ENCODE measurements around the gene F10.

DNA sequence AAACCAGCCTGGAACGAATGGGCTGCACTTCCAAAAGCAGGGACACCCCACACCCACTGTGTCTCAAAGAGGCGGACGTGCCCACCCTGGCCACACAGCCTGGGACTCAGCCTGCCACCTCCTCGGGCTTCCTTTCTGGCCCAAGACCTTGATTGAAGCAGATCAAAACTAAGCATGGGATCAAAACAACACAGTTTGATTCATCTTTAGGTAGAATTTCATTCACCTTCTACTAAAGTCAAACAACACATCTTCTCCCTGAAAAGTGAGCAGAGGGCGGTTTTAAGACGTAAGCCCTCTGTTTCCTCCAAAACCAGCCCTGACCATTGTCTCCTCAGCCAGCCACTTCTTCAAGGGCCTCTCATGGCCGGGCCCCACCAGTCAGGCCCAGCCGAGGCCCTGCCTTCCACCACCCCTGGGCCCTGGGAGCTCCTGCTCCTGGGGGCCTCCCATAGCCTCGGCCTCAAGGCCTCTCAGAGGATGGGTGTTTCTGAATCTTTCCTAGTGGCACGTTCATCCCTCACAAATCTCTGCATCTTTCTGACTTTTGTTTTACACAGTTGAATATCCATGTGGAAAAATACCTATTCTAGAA lies 6.3 kb upstream of the F10 start:
- TF ChIP-seq POLR2AphosphoS2 (IDR thresholded peaks at IDR 0.05; ENCODE audit: low read length), result no peak
- no peak for TF ChIP-seq NRF1 (conservative IDR thresholded peaks at IDR 0.05 in 1 of 2, IDR thresholded peaks at IDR 0.05 in 1 of 2)
- no peak for TF ChIP-seq FUS (optimal IDR thresholded peaks at IDR 0.05; ENCODE audit: low read depth, low read length)
- TF ChIP-seq, protein P1, sequence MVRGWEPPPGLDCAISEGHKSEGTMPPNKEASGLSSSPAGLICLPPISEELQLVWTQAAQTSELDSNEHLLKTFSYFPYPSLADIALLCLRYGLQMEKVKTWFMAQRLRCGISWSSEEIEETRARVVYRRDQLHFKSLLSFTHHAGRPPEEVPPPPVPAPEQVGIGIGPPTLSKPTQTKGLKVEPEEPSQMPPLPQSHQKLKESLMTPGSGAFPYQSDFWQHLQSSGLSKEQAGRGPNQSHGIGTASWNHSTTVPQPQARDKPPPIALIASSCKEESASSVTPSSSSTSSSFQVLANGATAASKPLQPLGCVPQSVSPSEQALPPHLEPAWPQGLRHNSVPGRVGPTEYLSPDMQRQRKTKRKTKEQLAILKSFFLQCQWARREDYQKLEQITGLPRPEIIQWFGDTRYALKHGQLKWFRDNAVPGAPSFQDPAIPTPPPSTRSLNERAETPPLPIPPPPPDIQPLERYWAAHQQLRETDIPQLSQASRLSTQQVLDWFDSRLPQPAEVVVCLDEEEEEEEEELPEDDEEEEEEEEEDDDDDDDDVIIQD (CRISPR knock-in tag; IDR thresholded peaks at IDR 0.05), result no peak
- TF ChIP-seq, protein P2, sequence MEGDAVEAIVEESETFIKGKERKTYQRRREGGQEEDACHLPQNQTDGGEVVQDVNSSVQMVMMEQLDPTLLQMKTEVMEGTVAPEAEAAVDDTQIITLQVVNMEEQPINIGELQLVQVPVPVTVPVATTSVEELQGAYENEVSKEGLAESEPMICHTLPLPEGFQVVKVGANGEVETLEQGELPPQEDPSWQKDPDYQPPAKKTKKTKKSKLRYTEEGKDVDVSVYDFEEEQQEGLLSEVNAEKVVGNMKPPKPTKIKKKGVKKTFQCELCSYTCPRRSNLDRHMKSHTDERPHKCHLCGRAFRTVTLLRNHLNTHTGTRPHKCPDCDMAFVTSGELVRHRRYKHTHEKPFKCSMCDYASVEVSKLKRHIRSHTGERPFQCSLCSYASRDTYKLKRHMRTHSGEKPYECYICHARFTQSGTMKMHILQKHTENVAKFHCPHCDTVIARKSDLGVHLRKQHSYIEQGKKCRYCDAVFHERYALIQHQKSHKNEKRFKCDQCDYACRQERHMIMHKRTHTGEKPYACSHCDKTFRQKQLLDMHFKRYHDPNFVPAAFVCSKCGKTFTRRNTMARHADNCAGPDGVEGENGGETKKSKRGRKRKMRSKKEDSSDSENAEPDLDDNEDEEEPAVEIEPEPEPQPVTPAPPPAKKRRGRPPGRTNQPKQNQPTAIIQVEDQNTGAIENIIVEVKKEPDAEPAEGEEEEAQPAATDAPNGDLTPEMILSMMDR (IDR thresholded peaks at IDR 0.05 in 2 of 3, conservative IDR thresholded peaks at IDR 0.05 in 1 of 3; ENCODE audit: insufficient read depth in 2 of 3, low read depth in 1 of 3, low read length in 3 of 3), result no peak
- no peak for TF ChIP-seq RNF219 (CRISPR knock-in tag; IDR thresholded peaks at IDR 0.05)
- no peak for TF ChIP-seq RAD21 (CRISPR knock-in tag; conservative IDR thresholded peaks at IDR 0.05 in 1 of 2, IDR thresholded peaks at IDR 0.05 in 1 of 2)
- no peak for TF ChIP-seq MLX (CRISPR knock-in tag; conservative IDR thresholded peaks at IDR 0.05)
- no peak for TF ChIP-seq ETV5 (CRISPR knock-in tag; IDR thresholded peaks at IDR 0.05; ENCODE audit: low read depth)
- TF ChIP-seq ELK1 (CRISPR knock-in tag; IDR thresholded peaks at IDR 0.05), result no peak

Measured in K562 (cell line).